GM11168 (cell line): ENCODE measurements around the gene PAPOLA.

Source experiments
- in situ Hi-C: fragments of 300-500 bp; cut with MboI; formaldehyde crosslinking; loops from one replicate; pipeline ENCODE4 v1.12.0; 2022; ENCODE audit warnings: low sequenced_read_pairs; ENCODE audit not compliant: unreplicated experiment

PAPOLA gene

DNA sequence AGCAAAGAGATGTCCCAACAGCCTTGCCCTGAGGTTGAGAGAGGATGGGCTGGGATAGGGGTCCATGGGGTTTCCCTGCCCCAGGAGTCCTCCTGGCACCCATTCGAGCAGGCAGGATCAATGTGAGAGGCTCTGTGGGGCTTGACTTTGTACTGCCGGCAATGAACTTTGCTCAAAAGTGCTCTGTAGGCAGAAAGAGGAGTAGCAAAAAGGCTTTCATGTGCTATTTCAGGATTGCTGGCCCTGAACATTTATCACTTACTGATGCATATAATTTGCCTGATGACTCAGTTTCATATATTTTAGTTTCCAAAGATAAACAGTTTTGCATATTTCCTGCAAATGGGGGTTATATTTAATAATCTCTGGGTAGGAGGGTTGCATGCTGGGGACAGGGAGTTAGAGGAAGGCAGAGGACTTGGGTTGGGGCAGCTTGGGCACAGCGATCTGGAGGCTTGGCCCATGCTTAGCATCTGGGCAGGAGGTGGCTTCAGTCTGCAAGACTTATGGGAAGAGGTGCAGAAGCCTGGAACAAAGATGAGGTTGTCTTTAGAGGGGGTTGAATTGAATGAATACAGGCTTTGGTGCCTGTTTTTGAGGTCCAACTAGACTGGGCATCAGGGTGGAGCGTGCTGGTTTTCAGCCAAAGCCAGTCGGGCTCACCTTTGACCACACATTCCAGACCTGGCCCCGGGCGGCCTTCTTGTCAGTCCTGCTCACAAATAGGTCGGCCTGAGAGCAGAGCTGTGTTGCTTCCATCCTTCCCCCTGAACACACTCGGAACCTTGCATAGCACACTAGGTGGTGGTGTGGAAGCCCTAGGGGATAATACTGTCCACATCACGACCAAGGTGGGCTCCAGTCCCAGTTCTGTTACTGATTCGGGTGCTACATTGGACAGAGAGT, 101.4 kb downstream of the PAPOLA start:
- in situ Hi-C loops: no loop called here

DNA sequence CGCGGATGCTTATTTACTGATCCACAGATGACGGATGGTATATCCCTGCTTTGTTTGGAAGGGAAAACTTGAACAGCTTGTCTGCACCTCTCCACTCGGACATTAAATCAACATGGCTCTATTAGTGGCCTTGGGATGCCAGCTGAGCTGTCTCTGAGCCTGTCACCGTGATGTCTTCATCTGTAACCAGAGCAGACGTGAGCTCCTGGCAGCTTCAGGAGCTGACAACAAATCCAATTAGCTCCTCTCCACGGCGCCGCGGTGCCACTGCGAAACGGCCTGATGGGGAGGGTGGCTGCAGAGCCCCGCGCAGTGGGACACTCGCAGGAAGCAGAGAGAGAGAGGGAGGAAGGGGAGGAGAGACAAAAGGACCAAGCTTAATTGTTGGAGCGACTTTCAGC, 112.3 kb downstream of the PAPOLA start:
- in situ Hi-C loops: no loop called here

DNA sequence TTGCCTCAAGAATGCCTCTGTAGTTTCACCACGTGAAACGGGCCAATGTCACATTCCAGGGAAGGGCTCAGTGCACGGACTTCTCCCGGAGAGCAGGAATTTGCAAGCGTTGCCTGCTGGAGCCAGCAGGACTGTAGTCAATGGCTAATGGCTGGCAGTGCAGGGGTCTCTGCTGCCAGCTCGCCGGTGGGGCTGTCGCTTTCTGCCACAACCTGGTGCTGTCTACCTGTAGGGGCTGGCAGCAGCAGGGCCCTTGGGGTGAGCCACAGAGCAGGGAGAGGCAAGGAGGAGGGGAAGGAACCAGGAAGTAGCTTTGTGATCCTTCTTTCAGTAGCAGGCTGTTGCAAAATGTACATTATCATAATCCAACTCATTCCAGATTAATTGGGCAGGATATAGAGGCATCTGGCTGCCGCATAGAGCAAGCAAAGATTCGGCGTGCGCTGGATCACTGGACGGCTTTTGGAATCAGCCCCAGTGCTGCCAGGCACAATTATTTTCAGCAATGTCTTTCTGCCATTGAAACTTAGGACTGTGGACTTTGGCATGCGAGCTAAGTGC, 114.1 kb downstream of the PAPOLA start:
- in situ Hi-C loops: no loop called here
